ENCODE results near the gene FAM111A.

Gene FAM111A

DNA sequence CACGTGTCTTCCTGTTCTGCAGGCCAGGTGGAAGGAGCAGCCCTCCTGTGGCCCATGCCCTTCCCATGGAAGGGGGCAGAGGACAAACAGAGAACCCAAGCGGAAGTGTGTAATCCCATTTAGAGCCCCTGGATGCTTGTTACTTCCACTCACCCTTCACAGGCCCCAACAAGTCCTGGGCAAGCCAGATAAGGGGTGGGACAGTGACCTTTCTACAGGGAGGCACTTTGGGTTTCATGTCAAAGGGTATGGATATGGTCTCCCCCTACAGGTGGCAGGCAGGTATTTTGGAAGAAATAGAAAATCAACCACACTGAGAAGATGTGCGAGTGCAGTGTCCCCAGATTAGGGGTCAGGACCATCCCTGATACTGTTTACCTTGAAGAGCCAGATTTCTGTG is 58.7 kb downstream of the FAM111A start:
- no peak for DNase-seq (ENCODE audit: low read depth in 1 of 2, low spot score in 1 of 2)
- TF ChIP-seq JUND (IDR thresholded peaks at IDR 0.05; ENCODE audit: low read depth): no peak
- in situ Hi-C loops (cut with HindIII; ENCODE audit: low pct_unique_long_range_greater_than_20kb, low sequenced_read_pairs): no loop called here
